Activated gamma-delta T cell (primary cell): ENCODE data around the gene IL20RA.

Source experiments
- DNase-seq: peaks from one replicate; lab custom pipeline; 2025; lab: John Stamatoyannopoulos, UW

IL20RA gene

GRCh38 chr6:137045222-137045789 lies 541 bp upstream of the IL20RA start:
- no peak for DNase-seq

- DNase-seq: no peak
Observed at GRCh38 chr6:137043710-137044365, 927 bp downstream of the IL20RA start.

GRCh38 chr6:137040393-137040792 lies 4.4 kb downstream of the IL20RA start:
- no peak for DNase-seq

GRCh38 chr6:137039010-137039409 lies 5.8 kb downstream of the IL20RA start:
- DNase-seq: no peak

- DNase-seq: no peak
Observed at GRCh38 chr6:137036566-137037300, 8.0 kb downstream of the IL20RA start.

- DNase-seq: no peak
Observed at GRCh38 chr6:137033828-137034227, 10.9 kb downstream of the IL20RA start.

GRCh38 chr6:137031122-137031521 lies 13.6 kb downstream of the IL20RA start:
- no peak for DNase-seq

GRCh38 chr6:137028912-137029311 lies 15.9 kb downstream of the IL20RA start:
- DNase-seq: no peak

- no peak for DNase-seq
Observed at GRCh38 chr6:137025786-137026730, 18.7 kb downstream of the IL20RA start.

- DNase-seq: no peak
Observed at GRCh38 chr6:137024237-137024990, 20.4 kb downstream of the IL20RA start.

- no peak for DNase-seq
Observed at GRCh38 chr6:137020776-137021175, 24.0 kb downstream of the IL20RA start.

GRCh38 chr6:137019476-137020272 lies 25.1 kb downstream of the IL20RA start:
- DNase-seq: no peak

- DNase-seq: no peak
Observed at GRCh38 chr6:137017081-137017480, 27.7 kb downstream of the IL20RA start.

GRCh38 chr6:137016356-137016755 lies 28.4 kb downstream of the IL20RA start:
- no peak for DNase-seq

GRCh38 chr6:137015943-137016342 lies 28.8 kb downstream of the IL20RA start:
- DNase-seq: no peak

GRCh38 chr6:137013738-137014602 lies 30.8 kb downstream of the IL20RA start:
- no peak for DNase-seq

GRCh38 chr6:137013031-137013430 lies 31.7 kb downstream of the IL20RA start:
- no peak for DNase-seq

GRCh38 chr6:137011406-137011805 lies 33.4 kb downstream of the IL20RA start:
- no peak for DNase-seq

GRCh38 chr6:137010128-137010718 lies 34.5 kb downstream of the IL20RA start:
- DNase-seq: no peak
